Calu3 (cell line): ENCODE data around the gene NEURL4. TPM values are rescaled to one million over a fixed set of nuclear protein-coding genes. Genes with fewer than 3 reads are reported as not detected.
A peak's percentile ranks its signal among the peaks of the same experiment; 100 is the strongest.

ENCODE experiments used
- BruUV-seq: library from RNA; stranded (reverse); fragments of 400-500 nt; replicated peaks from 2 replicates; lab custom pipeline; 2021; lab: Mats Ljungman, UMichigan
- CTCF ChIA-PET: fragments of 300-600 bp; sonication (Branson Sonifier 250); formaldehyde crosslinking; loops from one replicate; lab custom pipeline; 2022; ENCODE audit warnings: antibody characterized with exemption; lab: Charles Lee
- DNase-seq: peaks from one replicate; pipeline ENCODE4 v3.0.0; 2022
- H3K27ac Mint-ChIP-seq: one replicate; pipeline ENCODE4 v1.8.0; 2022; ENCODE audit warnings: mixed read lengths; ENCODE audit not compliant: unreplicated experiment
- H3K27me3 Mint-ChIP-seq: one replicate; pipeline ENCODE4 v1.8.0; 2022; ENCODE audit warnings: mixed read lengths; ENCODE audit not compliant: unreplicated experiment
- H3K36me3 Mint-ChIP-seq: one replicate; pipeline ENCODE4 v1.8.0; 2022; ENCODE audit warnings: mild to moderate bottlenecking, moderate library complexity, mixed read lengths; ENCODE audit not compliant: insufficient read depth, unreplicated experiment
- H3K4me1 Mint-ChIP-seq: one replicate; pipeline ENCODE4 v1.8.0; 2022; ENCODE audit warnings: mild to moderate bottlenecking, low read depth, mixed read lengths; ENCODE audit not compliant: unreplicated experiment
- H3K4me3 Mint-ChIP-seq: one replicate; pipeline ENCODE4 v1.8.0; 2022; ENCODE audit warnings: mild to moderate bottlenecking, low read depth, moderate library complexity, mixed read lengths; ENCODE audit not compliant: unreplicated experiment
- H3K9me3 Mint-ChIP-seq: one replicate; pipeline ENCODE4 v1.8.0; 2022; ENCODE audit warnings: low read depth, mixed read lengths; ENCODE audit not compliant: unreplicated experiment
- CTCF ChIP-seq: fragments of 200-600 bp; IDR thresholded peaks from one replicate; pipeline ENCODE4 v1.8.0; 2022; ENCODE audit warnings: antibody characterized with exemption; ENCODE audit not compliant: unreplicated experiment
- intact Hi-C: fragments of 100-400 bp; cut with micrococcal nuclease; formaldehyde crosslinking; loops from one replicate; pipeline ENCODE4 v1.10.0; 2022; ENCODE audit not compliant: unreplicated experiment
- total RNA-seq: library from RNA; stranded (reverse); gene quantifications from 2 replicates; pipeline ENCODE4 v1.2.3, GENCODE V29; 2022

The NEURL4 gene
- total RNA-seq, 1 experiment from 2014 or later: 31.9 TPM

GRCh38 chr17:7282752-7283321 is 46.3 kb downstream of the NEURL4 start:
- TF ChIP-seq CTCF: no peak
- DNase-seq: no peak
- intact Hi-C loops: no loop called here
- no peak overlapping the region for H3K27ac Mint-ChIP-seq
- H3K4me1 Mint-ChIP-seq: peaks cover 16% of the 10 kb centered on the region
- BruUV-seq: no TSS peak
- H3K36me3 Mint-ChIP-seq: peaks cover 14% of the 10 kb centered on the region
- H3K4me3 Mint-ChIP-seq: peak overlapping the region; percentile 19
- CTCF ChIA-PET: no interaction called here
- H3K9me3 Mint-ChIP-seq: no peaks in the 10 kb centered on the region
- peaks cover 34% of the 10 kb centered on the region for H3K27me3 Mint-ChIP-seq

GRCh38 chr17:7281953-7282751 is 47.0 kb downstream of the NEURL4 start:
- no peak overlapping the region for H3K27ac Mint-ChIP-seq
- peaks cover 14% of the 10 kb centered on the region for H3K36me3 Mint-ChIP-seq
- peak overlapping the region; percentile 75 for H3K4me3 Mint-ChIP-seq
- TF ChIP-seq CTCF: no peak
- intact Hi-C loops: loop anchor here (2.0 kb wide), 1 partner anchor 13 kb away; the partner anchor contains the start of gene YBX2
- H3K4me1 Mint-ChIP-seq: peaks cover 16% of the 10 kb centered on the region
- DNase-seq: no peak
- CTCF ChIA-PET: no interaction called here
- H3K27me3 Mint-ChIP-seq: peaks cover 27% of the 10 kb centered on the region
- no peaks in the 10 kb centered on the region for H3K9me3 Mint-ChIP-seq
- no TSS peak for BruUV-seq

GRCh38 chr17:7281074-7281952 is 47.8 kb downstream of the NEURL4 start, which contains the start of gene SLC2A4:
Gene SLC2A4 (plus strand): TSS chr17:7281718. CDS start chr17:7281935, 217 bp downstream.
- no peak within 1 kb of the TSS for H3K27ac Mint-ChIP-seq
- peak; percentile 91 for DNase-seq
- H3K4me1 Mint-ChIP-seq: peaks cover 16% of the 10 kb centered on the region
- peak within 1 kb of the TSS; percentile 75 for H3K4me3 Mint-ChIP-seq
- intact Hi-C loops: loop anchor here (2.0 kb wide), 1 partner anchor 13 kb away; the partner anchor contains the start of gene YBX2
- CTCF ChIA-PET: interaction anchor here (0.6 to 2.9 kb wide), 6 partner anchors 9 to 279 kb away, joined by 3 to 14 read pairs (median 3); partner anchors contain the start of gene PHF23
- H3K27me3 Mint-ChIP-seq: peaks cover 19% of the 10 kb centered on the region
- no peaks in the 10 kb centered on the region for H3K9me3 Mint-ChIP-seq
- no TSS peak for BruUV-seq
- H3K36me3 Mint-ChIP-seq: peaks cover 14% of the 10 kb centered on the region
- TF ChIP-seq CTCF: no peak
